Heart right ventricle (tissue), 16 donors: ENCODE measurements around the gene IL31. TPM values are rescaled to one million over a fixed set of nuclear protein-coding genes. Genes with fewer than 3 reads are reported as not detected.

Source experiments
- ATAC-seq, 8 donors: fragments of 200-7000 bp; cut with Tn5 transposase; one replicate each; pipeline ENCODE4 v1.9.1; 2020; ENCODE audit warnings: mild to moderate bottlenecking in 8 of 8, moderate library complexity in 8 of 8, moderate number of reproducible peaks in 1 of 8
- DNase-seq, 2 donors: peaks; one replicate each; pipeline ENCODE4 v3.0.0-alpha.2; 2020
- H3K27ac ChIP-seq, 10 donors: fragments of 200-600 bp; sonication (generic) in 2 of 10; one replicate each; pipeline versions ENCODE4 v1.5.0 to v1.8.0; 2020 to 2022; ENCODE audit warnings: mild to moderate bottlenecking in 3 of 10
- H3K27me3 ChIP-seq, 7 donors: fragments of 200-600 bp; one replicate each; pipeline ENCODE4 v1.8.0; 2021 to 2022; ENCODE audit warnings: mild to moderate bottlenecking in 2 of 7
- H3K36me3 ChIP-seq, 9 donors: fragments of 200-600 bp; sonication (generic) in 1 of 9; one replicate each; pipeline versions ENCODE4 v1.5.0 to v1.8.0; 2020 to 2022; ENCODE audit warnings: mild to moderate bottlenecking in 2 of 9
- H3K4me1 ChIP-seq, 9 donors: fragments of 200-600 bp; sonication (generic) in 1 of 9; one replicate each; pipeline versions ENCODE4 v1.5.0 to v1.8.0; 2020 to 2022; ENCODE audit warnings: mild to moderate bottlenecking in 4 of 9
- H3K4me3 ChIP-seq, 10 donors: fragments of 200-600 bp; sonication (generic) in 2 of 10; one replicate each; pipeline versions ENCODE4 v1.5.0 to v1.8.0; 2020 to 2022; ENCODE audit warnings: mild to moderate bottlenecking in 7 of 10, moderate library complexity in 2 of 10
- H3K9me3 ChIP-seq, 11 donors: fragments of 200-600 bp in 10 of 11; sonication (generic) in 2 of 11; one replicate each; pipeline versions ENCODE4 v1.5.0 to v1.8.0; 2013 to 2022; ENCODE audit warnings: mild to moderate bottlenecking in 2 of 11, control low read depth in 1 of 11, moderate library complexity in 1 of 11
- WGBS, 2 donors: extraction: QIAGEN DNeasy Blood & Tissue Kit; methylation state at CpG; one replicate each; pipeline ENCODE4 v1.1.7; 2013; ENCODE audit warnings: inconsistent platforms in 1 of 2; 5-methylcytosine and 5-hydroxymethylcytosine counted together
- intact Hi-C, 10 donors: fragments of 100-400 bp; cut with DNase I; formaldehyde crosslinking; loops; one replicate each; pipeline versions ENCODE4 v1.11.1 to v1.14.2; 2022
- long read RNA-seq, 3 donors: library from polyadenylated mRNA; unstranded; transcript quantifications; one replicate each; pipeline ENCODE4 v2.0.0, GENCODE V29; 2020 to 2021
- polyA plus RNA-seq, 2 donors: library from polyadenylated mRNA; stranded (reverse); fragments of 200-250 nt; gene quantifications; one replicate each; pipeline ENCODE4 v1.2.3, GENCODE V29; 2013
- total RNA-seq, 10 donors: library from RNA; stranded (reverse); fragmentation: NEBNext Ultra II Directional in 3 of 10; extraction: Animal tissue kit (Norgen Biotek cat#: 25700) in 3 of 10; gene quantifications; one replicate each; pipeline versions ENCODE4 v1.2.1 to v1.2.4, GENCODE V29; 2021 to 2023
- TF ChIP-seq, protein P1 (sequence below), 9 donors: fragments of 200-600 bp; sonication (generic) in 2 of 9; IDR thresholded peaks; one replicate each; pipeline versions ENCODE4 v1.5.0 to v1.8.0; 2021 to 2022; ENCODE audit warnings: antibody characterized with exemption in 9 of 9, mild to moderate bottlenecking in 5 of 9, moderate library complexity in 1 of 9
- donor health status: Arrhythmogenic right ventricular cardiomyopathy.
- donor health status: ischemic (EF 13 %, LVEDD 7.1; RV severe dilation, severe dysfunction).
- donor health status: healthy with polysubstance abuse.
- donor health status: DM: no; HTN: yes; CAD: no.
- donor health status: DM: no; HTN: no; CAD: no.
- donor health status: ischemic (EF 25% LVEDD 6.9; RV normal size, moderate dysfunction).
- donor health status: ischemic (EF 25% LVEDD 5.7; RV mildly dilated, moderate dysfunction).
- donor health status: healthy.
- donor health status: DM: yes; HTN: yes; CAD: no.
- donor health status: Ischemic cardiomyopathy.
- donor health status: ischemic (EF 35%, LVEDD 5.7; RV mildly dilated, moderate dysfunction).
- donor health status: nonischemic (EF 11% LVEDD 7.7; RV severe dilation, severe dysfunction).
- donor health status: DM: yes; HTN: yes; CAD: no.
- donor health status: PGD.
- donor health status: ischemic (EF 29% LVEDD 5.4; RV normal size, mild dysfunction).
- donor health status: nonischemic (EF 23%, LVEDD 6.1; RV moderate dilation, normal function).

IL31 gene
- total RNA-seq (not detected), polyA plus RNA-seq (not detected)
- long read RNA-seq, donor 1, result 0 reads
- long read RNA-seq, donor 2, result 0 reads
- long read RNA-seq, donor 3, result 0 reads

DNA sequence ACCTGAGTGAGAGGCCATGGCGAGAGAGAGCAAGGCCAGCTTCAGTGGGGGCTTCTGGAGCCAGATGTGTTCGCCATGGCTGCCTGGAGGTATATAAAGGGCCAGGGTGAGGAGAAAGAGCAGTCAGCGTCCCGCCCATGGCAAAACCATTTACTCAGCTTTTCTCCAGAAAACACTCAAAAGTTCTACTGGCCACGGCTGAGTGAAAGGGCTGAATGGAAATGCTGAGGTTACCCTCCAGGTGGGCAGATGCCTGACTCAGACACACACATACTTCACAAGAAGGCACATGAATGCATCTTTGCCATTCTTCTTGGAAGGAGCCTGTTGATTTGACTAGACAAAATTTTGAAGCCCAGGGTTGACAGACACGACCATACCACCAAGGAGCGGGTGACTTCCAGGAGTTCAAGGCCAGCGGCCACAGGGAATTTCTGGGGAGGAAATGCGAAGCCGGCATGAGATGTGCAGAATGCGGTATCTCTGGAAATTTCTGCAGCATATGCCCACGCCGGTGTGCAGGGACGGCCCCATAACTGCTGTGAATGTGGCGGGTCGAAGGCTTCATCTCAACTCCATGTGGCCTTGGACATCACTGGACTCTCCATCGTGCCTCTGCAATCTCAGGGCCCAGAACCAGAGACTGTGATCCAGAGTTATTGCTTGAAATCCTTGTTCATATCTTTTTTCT, at the start of gene IL31:
IL31 (minus strand) TSS at position 67 of the 691 bp plus-strand sequence; CDS start at position 18, 49 bp downstream.
- ATAC-seq, result no peak
- Histone ChIP-seq H3K27me3 (peaks cover 0 to 9% (median 0%) of the 10 kb centered on the region in 7 donors), H3K4me3 (no peak within 1 kb of the TSS), H3K9me3 (no peaks in the 10 kb centered on the region), H3K4me1 (no peaks in the 10 kb centered on the region), H3K27ac (no peak within 1 kb of the TSS), H3K36me3 (no peaks in the 10 kb centered on the region)
- TF ChIP-seq, protein P1, sequence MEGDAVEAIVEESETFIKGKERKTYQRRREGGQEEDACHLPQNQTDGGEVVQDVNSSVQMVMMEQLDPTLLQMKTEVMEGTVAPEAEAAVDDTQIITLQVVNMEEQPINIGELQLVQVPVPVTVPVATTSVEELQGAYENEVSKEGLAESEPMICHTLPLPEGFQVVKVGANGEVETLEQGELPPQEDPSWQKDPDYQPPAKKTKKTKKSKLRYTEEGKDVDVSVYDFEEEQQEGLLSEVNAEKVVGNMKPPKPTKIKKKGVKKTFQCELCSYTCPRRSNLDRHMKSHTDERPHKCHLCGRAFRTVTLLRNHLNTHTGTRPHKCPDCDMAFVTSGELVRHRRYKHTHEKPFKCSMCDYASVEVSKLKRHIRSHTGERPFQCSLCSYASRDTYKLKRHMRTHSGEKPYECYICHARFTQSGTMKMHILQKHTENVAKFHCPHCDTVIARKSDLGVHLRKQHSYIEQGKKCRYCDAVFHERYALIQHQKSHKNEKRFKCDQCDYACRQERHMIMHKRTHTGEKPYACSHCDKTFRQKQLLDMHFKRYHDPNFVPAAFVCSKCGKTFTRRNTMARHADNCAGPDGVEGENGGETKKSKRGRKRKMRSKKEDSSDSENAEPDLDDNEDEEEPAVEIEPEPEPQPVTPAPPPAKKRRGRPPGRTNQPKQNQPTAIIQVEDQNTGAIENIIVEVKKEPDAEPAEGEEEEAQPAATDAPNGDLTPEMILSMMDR (IDR thresholded peaks at IDR 0.05), result no peak
- intact Hi-C loops, result no loop called here
- 90% methylated on average over 17 of the region's 17 CpGs for WGBS, 2 donors
- DNase-seq, result no peak

DNA sequence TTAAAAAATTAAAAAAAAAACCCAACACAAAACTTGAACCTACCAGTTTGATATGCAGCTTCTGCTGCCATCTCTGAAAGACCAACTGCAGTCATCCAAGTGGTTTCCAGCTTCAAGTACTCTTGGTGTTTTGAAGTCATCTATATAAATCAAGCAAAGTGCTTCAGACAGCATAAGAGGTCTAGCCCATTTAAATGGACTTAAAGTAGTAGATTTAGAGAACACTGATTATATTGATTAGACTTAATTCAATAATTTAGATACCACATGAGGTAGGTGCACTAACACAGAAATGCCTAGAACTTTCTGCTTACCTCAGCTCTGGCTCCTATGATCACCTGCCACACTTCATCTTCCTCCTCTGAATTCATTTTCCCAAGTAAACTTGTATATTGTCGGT, 42.4 kb upstream of the IL31 start:
- intact Hi-C loops, result no loop called here
- no peaks in the 10 kb centered on the region for H3K4me1 ChIP-seq
- no peak for DNase-seq
- no peak for ATAC-seq
- peaks cover 0 to 100% (median 73%) of the 10 kb centered on the region in 9 donors for H3K36me3 ChIP-seq
- WGBS, 2 donors, result 98 to 100% methylated on average over 1 of the region's 1 CpG
- no peak overlapping the region for H3K4me3 ChIP-seq
- H3K9me3 ChIP-seq, result no peaks in the 10 kb centered on the region
- TF ChIP-seq, protein P1 (IDR thresholded peaks at IDR 0.05), result no peak
- H3K27me3 ChIP-seq, result no peaks in the 10 kb centered on the region
- H3K27ac ChIP-seq, result no peak overlapping the region

DNA sequence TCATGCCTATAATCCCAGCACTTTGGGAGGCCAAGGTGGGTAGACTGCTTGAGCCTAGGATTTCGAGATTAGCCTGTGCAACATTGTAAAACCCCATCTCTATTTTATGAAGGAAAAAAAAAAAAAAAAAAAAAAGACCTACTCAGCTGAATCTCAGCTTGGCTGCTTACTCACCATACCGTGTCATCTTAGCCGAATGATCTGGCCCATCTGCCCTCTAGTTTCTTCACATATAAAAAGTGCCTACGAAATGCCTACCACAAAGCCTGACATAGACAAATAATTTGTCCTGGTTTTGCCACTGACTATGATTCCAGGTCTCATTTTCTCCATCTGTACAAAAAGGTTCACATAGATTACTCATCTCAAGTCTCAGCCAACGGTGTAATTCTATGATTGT, 41.8 kb upstream of the IL31 start:
- 89 to 94% methylated on average over 5 of the region's 5 CpGs for WGBS, 2 donors
- Histone ChIP-seq H3K27me3 (no peaks in the 10 kb centered on the region), H3K9me3 (no peaks in the 10 kb centered on the region), H3K27ac (no peak overlapping the region), H3K36me3 (peaks cover 0 to 100% (median 80%) of the 10 kb centered on the region in 9 donors), H3K4me3 (no peak overlapping the region), H3K4me1 (no peaks in the 10 kb centered on the region)
- ATAC-seq, result no peak
- intact Hi-C loops, result no loop called here
- TF ChIP-seq, protein P1 (IDR thresholded peaks at IDR 0.05), result no peak
- no peak for DNase-seq

DNA sequence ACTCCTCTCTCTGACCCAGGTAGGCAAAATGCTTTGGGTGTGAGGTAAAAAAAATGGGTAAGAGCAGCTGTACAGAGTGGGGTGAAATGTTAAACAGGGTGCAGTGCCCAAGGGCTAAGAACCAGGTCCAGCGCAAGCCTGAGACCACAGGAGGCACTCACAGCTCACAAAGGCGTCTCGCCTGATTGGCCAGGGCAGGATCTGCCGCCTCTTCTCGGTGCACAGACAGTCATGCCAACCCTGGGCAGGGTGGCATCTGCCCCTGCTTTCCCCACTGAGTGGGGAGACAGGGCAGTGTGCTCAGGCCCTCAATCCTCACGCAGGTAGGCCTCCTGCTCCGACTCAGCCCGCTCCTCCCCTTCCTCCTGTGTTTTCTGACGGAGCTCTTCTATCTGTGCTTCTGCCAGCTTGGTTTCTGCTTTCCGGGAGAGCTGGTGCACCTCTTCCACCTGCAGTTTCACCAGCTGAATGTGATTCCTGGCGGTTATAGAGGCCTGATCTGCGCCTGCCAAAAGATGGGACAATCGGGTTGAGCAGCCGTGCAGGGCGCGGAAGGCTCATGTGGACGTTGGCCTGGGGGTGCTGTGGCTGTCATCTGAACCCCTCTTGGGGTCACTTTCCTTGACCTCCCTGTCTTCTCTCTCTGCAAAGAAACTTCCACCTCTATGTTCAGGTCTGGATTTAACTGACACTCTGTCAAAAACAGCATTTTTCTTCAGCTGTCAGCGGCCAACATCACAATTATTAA, 34.2 kb upstream of the IL31 start:
- intact Hi-C loops, result loop anchor here in 1 of 10 donors (10.0 kb wide), 1 partner anchor 153 kb away; no protein-coding TSS in a partner anchor
- no peak overlapping the region for H3K4me3 ChIP-seq
- peaks cover 7 to 29% (median 21%) of the 10 kb centered on the region in 7 donors for H3K27me3 ChIP-seq
- H3K9me3 ChIP-seq, result no peaks in the 10 kb centered on the region
- peaks cover 0 to 68% (median 44%) of the 10 kb centered on the region in 9 donors for H3K36me3 ChIP-seq
- no peak overlapping the region for H3K27ac ChIP-seq
- TF ChIP-seq, protein P1 (IDR thresholded peaks at IDR 0.05), result no peak
- 91 to 96% methylated on average over 18 of the region's 18 CpGs for WGBS, 2 donors
- DNase-seq (no peak), ATAC-seq (no peak)
- H3K4me1 ChIP-seq, result peaks cover 0 to 12% (median 4%) of the 10 kb centered on the region in 9 donors
